ENCODE results near the gene FLG2.
"Not testable (repeated sequence)": the region's sequence is repeated elsewhere in the genome, so short reads cannot be mapped to it uniquely, and the experiment has no call there.

Gene FLG2

GRCh38 chr1:152359906-152360305, at the start of gene FLG2:
TSS of gene FLG2 (minus strand) at chr1:152360006. CDS start at chr1:152358884, 1,122 bp downstream.
- no peak for DNase-seq

GRCh38 chr1:152408664-152409063, 48.9 kb upstream of the FLG2 start:
- DNase-seq = no peak

DNA sequence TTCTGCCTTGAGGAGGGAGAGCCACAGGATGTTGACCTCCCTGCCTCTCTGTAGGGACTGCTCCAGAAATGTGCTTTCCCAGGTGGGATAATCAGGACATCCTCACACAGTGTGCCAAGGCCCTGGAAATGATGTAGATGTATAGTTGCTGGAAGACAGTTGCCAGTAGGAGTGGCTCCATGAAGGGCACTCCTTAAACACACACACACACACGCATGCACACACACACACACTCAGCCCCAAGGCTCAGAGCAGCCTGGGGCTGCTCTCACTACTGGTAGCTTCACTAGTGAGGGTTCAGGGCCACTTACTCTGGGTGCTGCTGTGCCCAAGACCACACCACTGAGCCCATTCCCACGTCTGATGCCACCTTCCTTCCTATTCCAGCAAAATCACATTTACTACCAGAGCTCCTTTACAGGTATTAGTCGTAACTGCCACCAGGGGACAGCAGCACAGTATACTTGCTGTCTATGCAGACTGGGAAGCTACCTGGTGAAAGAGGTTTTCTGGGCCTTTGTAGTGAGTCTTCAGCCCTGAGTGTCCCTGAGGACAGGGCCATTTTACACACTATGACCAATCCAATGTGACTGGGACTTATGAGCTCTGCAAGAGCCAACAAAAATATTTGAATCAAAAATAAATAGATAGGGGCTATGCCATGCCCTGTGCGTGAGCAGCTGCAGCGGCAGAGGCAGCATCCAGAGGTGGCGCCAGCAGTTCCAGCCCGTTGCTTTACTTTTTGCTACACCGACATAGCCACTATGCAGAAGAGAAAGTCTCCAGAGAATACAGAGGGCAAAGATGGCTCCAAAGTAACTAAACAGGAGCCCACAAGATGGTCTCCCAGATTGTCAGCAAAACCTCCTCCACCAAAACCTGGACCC, 39.2 kb upstream of the FLG2 start:
- no peak for DNase-seq

GRCh38 chr1:152397474-152397873, 37.7 kb upstream of the FLG2 start:
- no peak for DNase-seq

DNA sequence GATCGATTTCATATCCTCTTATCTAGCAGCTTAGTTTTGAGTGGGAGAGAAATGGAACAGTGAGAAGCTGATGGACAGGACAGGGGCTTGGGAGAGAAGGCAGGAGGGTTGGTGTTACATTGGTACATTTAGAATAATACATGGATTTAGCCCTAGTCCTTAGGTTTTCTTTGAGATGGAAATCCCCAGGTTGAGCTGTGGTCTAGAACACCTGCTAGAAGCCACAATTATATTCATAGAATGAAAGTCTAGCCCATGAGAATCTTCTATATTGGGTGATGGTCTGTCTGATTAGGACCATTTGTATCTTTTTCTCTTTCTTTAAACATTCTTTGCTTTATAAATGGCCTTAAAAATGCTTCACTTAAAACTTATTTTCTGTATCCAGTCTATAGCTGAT, 34.3 kb upstream of the FLG2 start:
- DNase-seq = no peak

DNA sequence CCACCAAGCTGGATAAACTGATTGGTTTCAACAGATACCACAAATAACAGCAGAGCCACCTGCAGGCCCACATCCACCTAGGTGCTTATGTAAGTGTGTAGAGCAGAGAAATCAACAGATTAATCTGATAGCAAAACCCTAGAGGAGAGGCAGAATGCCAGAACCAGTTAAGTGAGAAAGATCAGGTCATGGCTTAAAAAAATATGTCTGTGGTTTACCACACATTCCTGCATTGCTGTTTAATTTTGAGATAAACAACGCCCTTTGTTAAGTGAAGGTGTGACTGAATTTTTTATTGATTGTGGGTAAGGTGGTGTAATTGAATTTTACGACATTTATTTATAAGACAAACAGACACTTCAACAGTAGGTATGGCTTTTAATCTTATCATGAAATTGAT, 33.1 kb upstream of the FLG2 start:
- DNase-seq = no peak

DNA sequence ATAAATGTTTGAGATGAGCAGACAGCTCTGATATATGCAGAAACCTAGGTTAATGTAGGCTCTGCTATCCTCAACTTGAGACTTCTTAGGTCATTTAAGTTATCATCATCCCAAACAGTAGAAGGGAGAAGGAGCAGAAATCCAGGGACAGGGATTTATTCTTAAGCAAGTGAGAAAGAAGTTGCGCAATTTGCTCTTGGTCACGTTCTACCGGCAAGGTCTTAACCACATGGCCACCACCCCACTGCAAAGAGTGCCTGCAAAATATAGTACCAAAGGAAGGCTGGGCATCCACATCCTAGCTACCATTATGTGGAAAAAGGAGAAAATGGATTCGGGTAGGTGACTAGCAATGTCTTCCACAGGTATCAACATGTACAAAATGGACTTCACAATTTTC, 29.1 kb upstream of the FLG2 start:
- no peak for DNase-seq

DNA sequence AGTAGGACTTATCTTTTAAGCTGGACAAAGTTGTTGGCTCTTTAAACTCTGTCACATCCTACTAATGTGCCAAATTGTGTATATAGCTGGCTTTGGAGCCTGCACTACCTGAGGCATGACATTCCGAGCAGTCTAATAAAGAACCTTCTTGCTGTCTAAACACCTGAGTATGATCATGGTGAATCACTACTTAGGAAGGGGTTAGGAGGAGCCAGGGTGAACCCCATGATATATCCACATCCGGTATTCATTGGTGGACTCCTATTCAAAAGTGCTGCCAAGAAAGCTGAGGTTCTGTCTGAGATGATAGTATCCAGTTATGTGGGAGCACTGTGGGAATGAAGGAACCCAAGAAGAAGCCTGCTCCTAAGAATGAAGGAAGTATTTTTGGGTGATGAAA, 27.1 kb upstream of the FLG2 start:
- no peak for DNase-seq

DNA sequence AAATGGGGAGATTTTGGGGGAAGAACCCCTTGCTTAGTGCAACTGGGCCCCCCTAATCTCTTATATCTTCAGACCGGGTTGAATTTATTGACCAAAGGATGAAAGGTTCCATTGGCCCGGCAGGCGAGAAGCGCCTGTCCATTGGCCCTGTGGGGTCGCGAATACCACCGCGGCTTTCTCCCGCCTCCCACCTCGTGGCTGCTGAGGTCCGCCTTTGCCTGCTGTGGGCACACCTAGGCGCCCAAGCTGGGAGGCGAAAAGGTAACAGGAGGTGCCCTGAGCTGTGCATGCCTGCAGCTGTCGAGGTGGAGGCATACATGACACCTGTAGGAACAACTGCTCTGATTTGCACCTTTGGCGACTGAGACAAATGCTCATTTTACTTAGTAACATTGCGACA, 21.1 kb upstream of the FLG2 start:
- no peak for DNase-seq

GRCh38 chr1:152374451-152374850, 14.6 kb upstream of the FLG2 start:
- no peak for DNase-seq

DNA sequence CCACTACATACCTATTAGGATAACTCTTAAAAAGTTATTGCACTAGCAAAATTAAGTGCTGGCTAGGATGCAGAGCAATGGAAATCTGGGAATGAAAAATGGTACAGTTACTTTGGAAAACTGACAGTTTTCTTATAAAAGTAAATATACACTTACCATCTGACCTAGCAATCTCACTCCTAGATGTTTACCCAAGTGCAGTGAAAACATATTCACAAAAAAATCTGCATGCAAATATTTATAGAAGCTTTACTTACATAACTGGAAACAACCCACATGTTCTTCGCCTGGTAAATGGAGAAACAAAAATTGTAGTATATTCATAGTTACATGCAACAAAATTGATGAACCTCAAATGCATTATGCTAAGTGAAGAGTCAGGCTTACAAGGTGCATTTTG, 12.9 kb upstream of the FLG2 start:
- DNase-seq = no peak

- DNase-seq = no peak
Measured at GRCh38 chr1:152367436-152367835, 7.6 kb upstream of the FLG2 start.

DNA sequence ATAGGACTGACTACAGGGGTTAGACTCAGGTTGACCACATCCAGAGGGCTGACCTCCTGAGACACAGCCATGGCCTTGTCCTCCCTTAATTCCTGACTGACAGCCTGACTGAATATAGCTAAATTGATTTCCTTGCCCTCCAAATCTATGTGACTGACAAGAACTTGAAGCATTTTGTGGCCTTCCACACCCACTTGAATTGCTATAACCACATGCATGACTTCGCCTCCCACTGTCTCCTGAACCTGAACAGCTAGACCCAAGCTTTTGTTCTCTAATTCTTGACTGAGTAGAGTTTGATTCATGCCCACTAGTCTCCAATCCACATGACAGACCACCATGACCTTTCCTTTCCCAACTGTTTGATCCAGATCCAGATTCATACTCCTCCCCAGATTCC, 3.1 kb downstream of the FLG2 start:
- DNase-seq = no peak

- DNase-seq = no peak
Measured at GRCh38 chr1:152349611-152350010, 10.2 kb downstream of the FLG2 start.

GRCh38 chr1:152348447-152348846, 11.4 kb downstream of the FLG2 start:
- no peak for DNase-seq

DNA sequence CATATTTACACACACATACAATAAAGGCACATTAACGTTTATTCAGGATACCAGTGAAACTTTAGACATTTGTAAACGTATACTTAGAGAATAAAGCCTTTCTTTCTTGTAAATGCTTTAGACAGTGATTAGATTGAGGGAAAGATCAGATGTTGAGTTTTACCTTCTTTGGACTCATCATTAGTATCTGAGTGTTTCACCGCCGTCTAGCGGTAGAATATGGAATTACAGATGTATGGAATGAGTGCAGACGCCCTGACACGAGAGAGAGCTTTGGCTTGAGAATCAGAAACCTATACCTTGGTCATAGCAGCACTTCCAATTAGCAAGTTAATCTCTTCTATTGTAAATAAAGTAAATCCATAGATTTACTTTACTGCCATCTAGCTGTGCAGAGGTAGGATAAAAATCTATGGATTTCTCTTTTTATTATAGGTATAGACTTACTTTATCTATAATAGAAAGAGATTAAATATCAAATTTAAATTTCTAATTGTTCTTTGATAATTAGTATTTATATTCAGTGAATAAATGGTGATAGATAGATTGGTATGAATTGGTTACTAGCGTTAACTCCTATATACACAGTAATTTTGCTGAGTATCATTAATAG, 12.6 kb downstream of the FLG2 start:
- no peak for DNase-seq

DNA sequence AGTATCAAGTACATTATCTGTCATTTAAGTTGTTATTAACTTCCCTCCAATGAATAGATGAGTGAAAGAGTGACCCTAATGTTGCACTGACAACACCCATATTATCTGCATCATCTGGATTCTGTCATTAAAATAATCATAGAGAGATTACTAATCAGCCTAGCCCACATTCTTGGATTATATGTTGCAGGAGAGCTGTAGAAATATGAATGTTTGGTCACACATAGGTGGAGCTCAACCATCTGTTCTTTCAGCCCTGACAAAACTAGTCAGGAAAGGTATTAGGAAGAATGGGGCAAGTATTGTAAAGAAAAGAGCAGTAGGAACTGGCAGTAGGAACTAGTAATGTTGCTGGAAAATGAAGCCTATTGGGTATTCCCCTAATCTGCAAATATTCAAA, 15.4 kb downstream of the FLG2 start:
- DNase-seq = no peak

DNA sequence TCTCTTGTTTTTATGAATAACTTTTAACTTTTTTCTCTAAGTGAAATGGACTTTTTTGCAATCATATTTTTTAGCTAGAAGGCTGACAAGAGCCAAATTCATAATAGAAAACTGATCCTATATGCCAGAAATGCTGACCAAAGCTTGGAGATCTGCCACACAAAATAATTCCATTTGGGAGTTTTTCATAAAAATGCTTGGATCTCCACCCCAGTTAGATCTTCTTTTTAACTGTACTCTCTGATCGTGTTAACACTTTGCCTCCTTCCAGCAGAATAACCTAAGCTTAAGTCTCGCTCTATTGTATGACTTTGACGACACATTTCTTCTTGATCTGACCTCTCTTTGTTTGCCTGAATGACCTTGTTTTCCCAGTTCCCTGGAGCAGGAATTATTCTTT, 16.8 kb downstream of the FLG2 start:
- no peak for DNase-seq

GRCh38 chr1:152335399-152335798, 24.4 kb downstream of the FLG2 start:
- DNase-seq = no peak

DNA sequence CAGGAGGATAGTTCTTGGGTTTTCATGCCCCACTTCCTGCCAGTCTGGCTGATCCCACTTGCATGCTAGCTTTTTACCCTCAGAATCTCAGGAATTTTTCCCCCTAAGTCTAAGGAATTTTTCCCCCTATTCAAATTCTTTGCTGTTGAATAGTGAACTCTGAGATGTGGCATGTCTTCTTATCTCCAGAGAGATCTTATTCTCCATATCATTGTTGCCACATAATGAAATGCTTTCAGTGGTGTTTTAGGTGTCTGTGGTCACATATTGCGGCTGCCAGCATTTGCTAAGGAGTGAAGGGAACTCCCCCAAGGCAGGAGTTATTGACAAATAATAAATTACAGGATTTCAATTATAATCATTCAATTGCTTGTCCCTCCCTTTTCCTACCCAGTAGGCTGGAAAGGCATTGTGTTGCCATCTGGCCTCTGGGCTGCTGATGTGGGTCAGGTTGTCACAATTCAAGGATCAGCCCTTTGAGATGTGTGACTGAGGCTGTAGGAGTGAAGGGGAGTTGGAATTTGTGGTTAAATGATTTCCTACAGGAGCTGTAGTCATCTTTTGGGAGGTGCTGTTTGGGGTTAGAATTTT, 30.9 kb downstream of the FLG2 start:
- no peak for DNase-seq

DNA sequence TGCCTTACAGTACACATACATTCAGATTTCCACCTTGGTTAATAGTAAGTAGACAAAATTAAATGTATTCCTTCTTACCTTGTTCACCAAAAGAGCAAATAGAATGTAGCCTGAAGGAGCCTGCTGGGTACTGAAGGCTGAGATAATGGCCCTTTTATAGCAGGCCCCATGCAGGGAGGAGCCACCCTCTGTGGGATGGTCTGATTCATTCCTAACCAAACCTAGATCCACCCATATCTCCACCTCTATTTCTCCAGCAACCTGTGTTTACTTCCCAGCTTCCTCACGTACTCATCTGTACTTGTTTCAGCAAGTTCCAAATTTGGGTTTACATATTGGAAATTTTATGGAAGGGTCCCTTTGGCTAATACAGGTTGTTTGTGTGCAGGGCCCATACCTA, 34.7 kb downstream of the FLG2 start, which contains the start of gene FLG:
FLG (minus strand) TSS at position 129 of the 400 bp plus-strand sequence. CDS start 9,783 bp downstream, outside the sequence.
- DNase-seq = no peak

DNA sequence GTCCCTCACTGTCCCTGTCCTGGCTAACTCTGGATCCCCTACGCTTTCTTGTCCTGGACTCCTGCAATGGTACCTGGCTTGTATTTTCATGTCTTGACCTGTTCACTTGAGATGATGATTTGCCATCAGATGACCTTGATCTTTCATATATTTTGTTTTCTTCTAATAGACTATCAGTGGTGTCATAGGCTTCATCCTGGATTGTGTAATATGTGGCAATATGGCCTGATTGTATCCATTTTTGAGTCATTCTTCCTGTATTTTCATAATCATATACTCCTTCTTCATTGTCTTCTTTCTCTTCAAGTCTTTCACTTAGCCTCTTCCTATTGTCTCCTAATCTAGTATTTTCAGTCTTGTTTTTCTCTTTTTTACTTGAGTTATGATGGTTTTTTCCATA, 45.8 kb downstream of the FLG2 start:
- no peak for DNase-seq

DNA sequence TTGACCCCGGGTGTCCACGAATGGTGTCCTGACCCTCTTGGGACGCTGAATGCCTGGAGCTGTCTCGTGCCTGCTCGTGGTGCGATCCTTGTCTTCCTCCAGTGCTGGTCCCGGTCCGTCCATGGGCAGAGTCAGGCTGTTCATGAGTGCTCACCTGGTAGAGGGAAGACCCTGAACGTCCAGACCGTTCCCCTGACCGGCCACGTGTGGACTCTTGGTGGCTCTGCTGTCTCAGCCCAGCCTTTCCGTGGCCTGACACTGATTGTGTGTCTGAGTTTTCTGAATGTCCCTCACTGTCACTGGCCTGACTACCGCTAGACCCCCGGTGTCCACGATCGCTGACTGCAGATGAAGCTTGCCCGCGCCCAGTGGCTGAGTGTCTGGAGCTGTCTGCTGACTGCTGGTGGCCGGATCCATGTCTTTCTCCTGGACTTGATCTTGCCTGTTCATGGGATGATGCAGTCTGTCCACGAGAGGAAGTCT, 46.4 kb downstream of the FLG2 start:
- no peak for DNase-seq

DNA sequence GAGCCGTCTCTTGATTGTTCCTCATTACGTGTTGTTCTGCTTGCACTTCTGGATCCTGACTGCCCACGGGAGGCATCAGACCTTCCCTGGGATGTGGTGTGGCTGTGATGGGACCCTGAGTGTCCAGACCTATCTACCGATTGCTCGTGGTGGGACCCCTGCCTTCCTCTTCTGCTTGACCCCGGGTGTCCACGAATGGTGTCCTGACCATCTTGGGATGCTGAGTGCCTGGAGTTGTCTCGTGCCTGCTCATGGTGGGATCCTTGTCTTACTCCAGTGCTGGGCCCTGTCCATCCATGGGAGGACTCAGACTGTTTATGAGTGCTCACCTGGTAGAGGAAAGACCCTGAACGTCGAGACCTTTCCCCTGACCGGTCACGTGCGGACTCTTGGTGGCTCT, 47.6 kb downstream of the FLG2 start:
- not testable (repeated sequence) for DNase-seq

Data from NCI-H1436 treated with DMSO at 0.1 percent for 48 hours (cell line).